Measurements from ENCODE around the gene TNXB. TPM values are rescaled to one million over a fixed set of nuclear protein-coding genes. Genes with fewer than 3 reads are reported as not detected.
"Not testable (repeated sequence)": the region's sequence is repeated elsewhere in the genome, so short reads cannot be mapped to it uniquely, and the experiment has no call there.

Gene TNXB
- total and polyA plus RNA-seq, 11 donors = 17.8 to 234 (median 51.8) TPM

- DNase-seq (no peak), ATAC-seq (no peak)
- H3K4me1 ChIP-seq = peaks cover 0 to 12% (median 1%) of the 10 kb centered on the region in 12 donors
- H3K27me3 ChIP-seq = peaks cover 0 to 34% (median 6%) of the 10 kb centered on the region in 9 donors
- TF ChIP-seq POLR2A (IDR thresholded peaks at IDR 0.05) (no peak), CTCF (IDR thresholded peaks at IDR 0.05) (no peak)
- WGBS, 4 donors = 29 to 39% (median 35%) methylated on average over 4 of the region's 4 CpGs
- intact Hi-C loops (cut with DNase I) = loop anchor here in 1 of 10 donors (2.0 kb wide), 1 partner anchor 14 kb away; no protein-coding TSS in a partner anchor
- H3K4me3 ChIP-seq = no peak overlapping the region
- peaks cover 0 to 5% (median 0%) of the 10 kb centered on the region in 9 donors for H3K36me3 ChIP-seq
- H3K27ac ChIP-seq = no peak overlapping the region
- no peaks in the 10 kb centered on the region for H3K9me3 ChIP-seq
Measured at GRCh38 chr6:32146687-32147086, 37.5 kb upstream of the TNXB start.

- DNase-seq (no peak), ATAC-seq (no peak)
- Histone ChIP-seq H3K36me3 (peaks cover 0 to 5% (median 0%) of the 10 kb centered on the region in 9 donors), H3K9me3 (no peaks in the 10 kb centered on the region), H3K4me3 (no peak overlapping the region), H3K27me3 (peaks cover 0 to 34% (median 6%) of the 10 kb centered on the region in 9 donors), H3K4me1 (peaks cover 0 to 8% (median under 1%) of the 10 kb centered on the region in 12 donors), H3K27ac (no peak overlapping the region)
- WGBS, 4 donors = 54 to 88% (median 59%) methylated on average over 1 of the region's 1 CpG
- no peak for TF ChIP-seq CTCF (IDR thresholded peaks at IDR 0.05)
- intact Hi-C loops (cut with DNase I) = loop anchor here in 1 of 10 donors (2.0 kb wide), 1 partner anchor 13 kb away; no protein-coding TSS in a partner anchor
Measured at GRCh38 chr6:32146287-32146686, 37.1 kb upstream of the TNXB start.

- DNase-seq; H3K4me3 ChIP-seq; H3K9me3 ChIP-seq; ATAC-seq; intact Hi-C loops (cut with DNase I); H3K27ac ChIP-seq; H3K36me3 ChIP-seq; H3K4me1 ChIP-seq: not testable (repeated sequence)
- peaks cover 0 to 17% (median 6%) of the 10 kb centered on the region in 9 donors for H3K27me3 ChIP-seq
- WGBS, 4 donors = 73 to 88% (median 82%) methylated on average over 7 of the region's 7 CpGs
Measured at GRCh38 chr6:32144238-32144637, 35.1 kb upstream of the TNXB start.

- no peaks in the 10 kb centered on the region for H3K4me1 ChIP-seq
- no peaks in the 10 kb centered on the region for H3K9me3 ChIP-seq
- TF ChIP-seq CTCF (IDR thresholded peaks at IDR 0.05) = no peak
- TF ChIP-seq POLR2A (IDR thresholded peaks at IDR 0.05) = no peak
- H3K4me3 ChIP-seq = no peak overlapping the region
- no peaks in the 10 kb centered on the region for H3K36me3 ChIP-seq
- DNase-seq = no peak
- H3K27me3 ChIP-seq = no peaks in the 10 kb centered on the region
- ATAC-seq = no peak
- 38 to 51% (median 47%) methylated on average over 5 of the region's 5 CpGs for WGBS, 4 donors
- H3K27ac ChIP-seq = no peak overlapping the region
- intact Hi-C loops (cut with DNase I) = no loop called here
Measured at GRCh38 chr6:32140420-32141046, 31.4 kb upstream of the TNXB start.

- Histone ChIP-seq H3K4me3 (no peak overlapping the region), H3K27ac (no peak overlapping the region), H3K4me1 (no peaks in the 10 kb centered on the region), H3K27me3 (no peaks in the 10 kb centered on the region), H3K9me3 (no peaks in the 10 kb centered on the region), H3K36me3 (no peaks in the 10 kb centered on the region)
- intact Hi-C loops (cut with DNase I) = no loop called here
- DNase-seq = no peak
- ATAC-seq = no peak
- TF ChIP-seq POLR2A (IDR thresholded peaks at IDR 0.05) (no peak), CTCF (IDR thresholded peaks at IDR 0.05) (no peak)
- whole genome bisulfite sequencing, 4 donors = 62 to 71% (median 64%) methylated on average over 5 of the region's 5 CpGs
Measured at GRCh38 chr6:32139590-32139989, 30.5 kb upstream of the TNXB start.
